ENCODE data around the gene R3HCC1L.

Gene R3HCC1L

GRCh38 chr10:98262571-98262970 is 128.1 kb downstream of the R3HCC1L start:
- DNase-seq: no peak

- no peak for DNase-seq
Measured at GRCh38 chr10:98263088-98263487, 128.6 kb downstream of the R3HCC1L start.

GRCh38 chr10:98264378-98265065 is 130.1 kb downstream of the R3HCC1L start:
- no peak for DNase-seq

GRCh38 chr10:98265403-98266378 is 131.2 kb downstream of the R3HCC1L start:
- no peak for DNase-seq

- DNase-seq: no peak
Measured at GRCh38 chr10:98266647-98267046, 132.2 kb downstream of the R3HCC1L start.

GRCh38 chr10:98267069-98267893 is 132.8 kb downstream of the R3HCC1L start:
- no peak for DNase-seq

GRCh38 chr10:98267894-98268693 is 133.6 kb downstream of the R3HCC1L start, which contains the start of gene LOXL4:
LOXL4 (minus strand) TSS chr10:98268194; CDS start chr10:98263019, 5,175 bp downstream.
- DNase-seq: no peak

- DNase-seq: no peak
Measured at GRCh38 chr10:98268694-98269431, 134.4 kb downstream of the R3HCC1L start.

- DNase-seq: no peak
Measured at GRCh38 chr10:98269435-98269912, 135.0 kb downstream of the R3HCC1L start.

GRCh38 chr10:98270073-98270740 is 135.8 kb downstream of the R3HCC1L start:
- no peak for DNase-seq

- no peak for DNase-seq
Measured at GRCh38 chr10:98270786-98271185, 136.3 kb downstream of the R3HCC1L start.

- DNase-seq: no peak
Measured at GRCh38 chr10:98272245-98272644, 137.8 kb downstream of the R3HCC1L start.

GRCh38 chr10:98272656-98273055 is 138.2 kb downstream of the R3HCC1L start:
- DNase-seq: no peak

GRCh38 chr10:98273057-98273850 is 138.8 kb downstream of the R3HCC1L start:
- DNase-seq: no peak

GRCh38 chr10:98274562-98274961 is 140.1 kb downstream of the R3HCC1L start:
- no peak for DNase-seq

GRCh38 chr10:98276311-98276710 is 141.9 kb downstream of the R3HCC1L start:
- DNase-seq: no peak

GRCh38 chr10:98285416-98285815 is 151.0 kb downstream of the R3HCC1L start:
- no peak for DNase-seq

GRCh38 chr10:98286419-98286818 is 152.0 kb downstream of the R3HCC1L start:
- no peak for DNase-seq

GRCh38 chr10:98287321-98287720 is 152.9 kb downstream of the R3HCC1L start:
- DNase-seq: no peak

GRCh38 chr10:98289802-98290209 is 155.3 kb downstream of the R3HCC1L start:
- no peak for DNase-seq

Data from CD4-positive, alpha-beta T cell treated with Interleukin-6 for 4 hours (primary cell).